Aorta (tissue), 5 donors: ENCODE data around the gene ANXA2R. TPM values are rescaled to one million over a fixed set of nuclear protein-coding genes. Genes with fewer than 3 reads are reported as not detected.

ENCODE experiments used
- ATAC-seq: fragments of 200-7000 bp; cut with Tn5 transposase; one replicate; pipeline ENCODE4 v1.9.1; 2022; ENCODE audit warnings: moderate library complexity; ENCODE audit not compliant: low FRiP score
- DNase-seq, 2 donors: peaks; one replicate each; pipeline ENCODE4 v3.0.0-alpha.2; 2020
- H3K27ac ChIP-seq, 2 donors: one replicate each; pipeline ENCODE4 v1.5.1; 2013; ENCODE audit warnings: low read length in 2 of 2, mild to moderate bottlenecking in 2 of 2, moderate library complexity in 2 of 2, control low read depth in 1 of 2, inconsistent platforms in 1 of 2, low read depth in 1 of 2
- H3K27me3 ChIP-seq, 2 donors: one replicate each; pipeline ENCODE4 v1.6.1; 2013; ENCODE audit warnings: control low read depth in 1 of 2, low read length in 1 of 2, mild to moderate bottlenecking in 1 of 2, moderate library complexity in 1 of 2; ENCODE audit not compliant: insufficient read depth in 2 of 2, control insufficient read depth in 1 of 2
- H3K36me3 ChIP-seq, 2 donors: one replicate each; pipeline ENCODE4 v1.6.1; 2013; ENCODE audit warnings: control low read depth in 1 of 2, low read length in 1 of 2, mild to moderate bottlenecking in 1 of 2; ENCODE audit not compliant: insufficient read depth in 2 of 2, control insufficient read depth in 1 of 2
- H3K4me1 ChIP-seq, 2 donors: one replicate each; pipeline ENCODE4 v1.6.1; 2013; ENCODE audit warnings: low read length in 2 of 2, control low read depth in 1 of 2, mild to moderate bottlenecking in 1 of 2, moderate library complexity in 1 of 2; ENCODE audit not compliant: insufficient read depth in 2 of 2, control insufficient read depth in 1 of 2
- H3K4me3 ChIP-seq, 2 donors: one replicate each; pipeline ENCODE4 v1.5.1; 2013; ENCODE audit warnings: low read length in 2 of 2, control low read depth in 1 of 2, mild to moderate bottlenecking in 1 of 2
- H3K9me3 ChIP-seq: one replicate; pipeline ENCODE4 v1.6.1; 2013; ENCODE audit warnings: mild to moderate bottlenecking, low read length; ENCODE audit not compliant: control insufficient read depth
- WGBS, 2 donors: extraction: QIAGEN DNeasy Blood & Tissue Kit; methylation state at CpG; one replicate each; pipeline ENCODE4 v1.1.7; 2013; 5-methylcytosine and 5-hydroxymethylcytosine counted together
- intact Hi-C, 2 donors: fragments of 100-400 bp; cut with DNase I; formaldehyde crosslinking; loops; one replicate each; pipeline versions ENCODE4 v1.14.2 to v1.15.0; 2022
- polyA plus RNA-seq, 2 donors: library from polyadenylated mRNA; stranded (reverse); fragments of 200-250 nt; gene quantifications; one replicate each; pipeline ENCODE4 v1.2.3, GENCODE V29; 2013
- total RNA-seq, 2 donors: library from RNA; stranded (reverse); fragmentation: NEBNext Ultra II Directional; extraction: Animal tissue kit (Norgen Biotek cat#: 25700); gene quantifications; one replicate each; pipeline ENCODE4 v1.2.1, GENCODE V29; 2021
- donor health status: healthy with polysubstance abuse.
- donor health status: Bipolar disorder and iron deficiency.
- donor health status: DM: no; HTN: no; CAD: no.
- donor health status: DM: no; HTN: no; CAD: no.
- donor health status: DM: yes; HTN: yes; CAD: no.

The ANXA2R gene
- total and polyA plus RNA-seq, 4 donors, result 0.38 to 6.4 (median 3.2) TPM

- 76 to 95% methylated on average over 5 of the region's 5 CpGs for WGBS, 2 donors
These were observed 23.8 kb downstream of the ANXA2R start for GRCh38 chr5:43016217-43016779.

GRCh38 chr5:43014522-43014921, 25.6 kb downstream of the ANXA2R start:
- no peak overlapping the region for H3K27ac ChIP-seq
- no peak for DNase-seq
- H3K9me3 ChIP-seq, result no peaks in the 10 kb centered on the region
- H3K4me3 ChIP-seq, result no peak overlapping the region
- H3K36me3 ChIP-seq, result no peaks in the 10 kb centered on the region
- ATAC-seq, result no peak
- no peaks in the 10 kb centered on the region for H3K27me3 ChIP-seq
- intact Hi-C loops, result no loop called here
- H3K4me1 ChIP-seq, result no peaks in the 10 kb centered on the region

More at GRCh38 chr5:43016217-43016779, 23.8 kb downstream of the ANXA2R start:
- H3K36me3 ChIP-seq, result no peaks in the 10 kb centered on the region
- no peaks in the 10 kb centered on the region for H3K4me1 ChIP-seq
- DNase-seq (no peak), ATAC-seq (no peak)
- no peak overlapping the region for H3K4me3 ChIP-seq
- H3K27me3 ChIP-seq, result no peaks in the 10 kb centered on the region
- no peak overlapping the region for H3K27ac ChIP-seq
- no peaks in the 10 kb centered on the region for H3K9me3 ChIP-seq
- intact Hi-C loops, result no loop called here

GRCh38 chr5:43010935-43011315, 29.2 kb downstream of the ANXA2R start:
- Histone ChIP-seq H3K27me3 (no peaks in the 10 kb centered on the region), H3K4me1 (no peaks in the 10 kb centered on the region), H3K36me3 (no peaks in the 10 kb centered on the region), H3K9me3 (peaks cover 1% of the 10 kb centered on the region), H3K27ac (no peak overlapping the region), H3K4me3 (no peak overlapping the region)
- 91 to 95% methylated on average over 3 of the region's 3 CpGs for WGBS, 2 donors
- DNase-seq (no peak), ATAC-seq (no peak)
- intact Hi-C loops, result no loop called here

GRCh38 chr5:43008363-43009153, 31.6 kb downstream of the ANXA2R start:
- Histone ChIP-seq H3K27ac (peak overlapping the region in 1 of 2 donors; percentile 25), H3K27me3 (no peaks in the 10 kb centered on the region), H3K4me1 (no peaks in the 10 kb centered on the region), H3K4me3 (peak overlapping the region; percentile 32 to 61), H3K9me3 (peaks cover 1% of the 10 kb centered on the region), H3K36me3 (no peaks in the 10 kb centered on the region)
- intact Hi-C loops, result loop anchor here (2.0 kb wide), 2 partner anchors 14 to 56 kb away; no protein-coding TSS in a partner anchor
- ATAC-seq, result peak; percentile 93
- DNase-seq, result peak; percentile 92
- 16 to 17% methylated on average over 35 of the region's 35 CpGs for WGBS, 2 donors

- WGBS, 2 donors, result 5 to 8% methylated on average over 25 of the region's 25 CpGs
- H3K4me1 ChIP-seq, result no peaks in the 10 kb centered on the region
- ATAC-seq, result peak; percentile 79
- peak overlapping the region in 1 of 2 donors; percentile 25 for H3K27ac ChIP-seq
- H3K36me3 ChIP-seq, result no peaks in the 10 kb centered on the region
- peak; percentile 87 for DNase-seq
- intact Hi-C loops, result loop anchor here (2.0 kb wide), 2 partner anchors 13 to 57 kb away; no protein-coding TSS in a partner anchor
- H3K27me3 ChIP-seq, result no peaks in the 10 kb centered on the region
- peaks cover 1% of the 10 kb centered on the region for H3K9me3 ChIP-seq
- H3K4me3 ChIP-seq, result peak overlapping the region; percentile 32 to 61
These were observed 32.2 kb downstream of the ANXA2R start for GRCh38 chr5:43007911-43008362.

- no peaks in the 10 kb centered on the region for H3K4me1 ChIP-seq
- WGBS, 2 donors, result 9 to 10% methylated on average over 27 of the region's 27 CpGs
- H3K9me3 ChIP-seq, result peaks cover 1% of the 10 kb centered on the region
- peak overlapping the region in 1 of 2 donors; percentile 56 for H3K27ac ChIP-seq
- intact Hi-C loops, result no loop called here
- ATAC-seq (peak; percentile 84), DNase-seq (peak; percentile 91 to 93)
- H3K27me3 ChIP-seq, result no peaks in the 10 kb centered on the region
- peak overlapping the region; percentile 32 to 61 for H3K4me3 ChIP-seq
- no peaks in the 10 kb centered on the region for H3K36me3 ChIP-seq
These were observed 32.7 kb downstream of the ANXA2R start for GRCh38 chr5:43007246-43007910.

- Histone ChIP-seq H3K36me3 (no peaks in the 10 kb centered on the region), H3K27ac (no peak overlapping the region), H3K4me3 (no peak overlapping the region), H3K4me1 (no peaks in the 10 kb centered on the region), H3K9me3 (peaks cover 1% of the 10 kb centered on the region), H3K27me3 (no peaks in the 10 kb centered on the region)
- WGBS, 2 donors, result 69 to 77% methylated on average over 19 of the region's 19 CpGs
- DNase-seq (no peak), ATAC-seq (no peak)
- intact Hi-C loops, result no loop called here
These were observed 33.5 kb downstream of the ANXA2R start for GRCh38 chr5:43006424-43007202.

GRCh38 chr5:43005031-43005430, 35.1 kb downstream of the ANXA2R start:
- H3K4me3 ChIP-seq, result no peak overlapping the region
- WGBS, 2 donors, result 90 to 92% methylated on average over 4 of the region's 4 CpGs
- no peaks in the 10 kb centered on the region for H3K36me3 ChIP-seq
- ATAC-seq, result no peak
- H3K27me3 ChIP-seq, result no peaks in the 10 kb centered on the region
- DNase-seq, result no peak
- no peaks in the 10 kb centered on the region for H3K4me1 ChIP-seq
- intact Hi-C loops, result no loop called here
- no peak overlapping the region for H3K27ac ChIP-seq
- peaks cover 1% of the 10 kb centered on the region for H3K9me3 ChIP-seq
